RWPE2 (cell line): ENCODE measurements around the gene CCT2.

Experiments used
- ATAC-seq: fragments of 200-7000 bp; cut with Tn5 transposase; 3 replicates; pipeline ENCODE4 v1.9.1; 2021; ENCODE audit warnings: low read depth
- DNase-seq: peaks from one replicate; pipeline ENCODE4 v3.0.0-alpha.2; 2020; ENCODE audit warnings: low spot score
- H3K27ac ChIP-seq: fragments of 450-650 bp; 2 replicates; pipeline ENCODE4 v1.5.1; 2017; ENCODE audit warnings: mild to moderate bottlenecking; ENCODE audit not compliant: poor library complexity, severe bottlenecking
- H3K27me3 ChIP-seq: fragments of 250-450 bp; sonication (Bioruptor Pico); 2 replicates; pipeline ENCODE4 v1.5.1; 2021; ENCODE audit warnings: mild to moderate bottlenecking, moderate library complexity; ENCODE audit not compliant: insufficient read depth, poor library complexity, severe bottlenecking
- H3K36me3 ChIP-seq: fragments of 250-450 bp; sonication (Bioruptor Pico); 2 replicates; pipeline ENCODE4 v1.5.1; 2020; ENCODE audit warnings: low read depth, mild to moderate bottlenecking, moderate library complexity
- H3K4me1 ChIP-seq: fragments of 250-450 bp; sonication (Bioruptor Pico); 2 replicates; pipeline ENCODE4 v1.5.1; 2021; ENCODE audit warnings: mild to moderate bottlenecking, moderate library complexity; ENCODE audit not compliant: insufficient read depth, poor library complexity, severe bottlenecking
- H3K4me3 ChIP-seq: fragments of 250-450 bp; sonication (Bioruptor Pico); 2 replicates; pipeline ENCODE4 v1.5.1; 2021; ENCODE audit warnings: mild to moderate bottlenecking, moderate library complexity; ENCODE audit not compliant: severe bottlenecking
- H3K9me3 ChIP-seq: fragments of 250-450 bp; sonication (Bioruptor Pico); 2 replicates; pipeline ENCODE4 v1.5.1; 2021; ENCODE audit warnings: mild to moderate bottlenecking, moderate library complexity; ENCODE audit not compliant: severe bottlenecking
- TF ChIP-seq, protein P1 (sequence below): fragments of 450-650 bp; IDR thresholded peaks from one replicate; pipeline ENCODE4 v1.5.1; 2017; ENCODE audit warnings: mild to moderate bottlenecking, moderate library complexity; ENCODE audit not compliant: poor library complexity, severe bottlenecking

The CCT2 gene

DNA sequence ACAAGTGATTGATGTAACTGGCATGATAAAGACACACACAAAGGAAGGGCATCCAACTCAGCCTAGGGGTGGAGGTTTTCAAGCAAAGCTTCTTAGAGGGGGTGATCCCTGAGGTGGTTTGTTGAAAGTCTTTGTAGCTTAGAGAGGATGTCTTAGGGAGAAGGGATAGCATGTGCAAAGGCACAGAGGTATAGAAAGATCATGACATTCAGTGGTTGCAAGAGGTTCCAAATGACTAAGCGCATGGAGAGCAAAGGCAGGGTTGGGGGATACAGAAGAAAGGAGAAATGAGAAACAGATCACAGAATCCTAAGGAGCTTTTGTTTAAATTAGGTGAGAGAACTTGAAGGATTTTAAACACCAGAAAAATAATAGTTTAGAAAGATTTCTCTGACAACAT is 5.2 kb upstream of the CCT2 start:
- peaks cover 16% of the 10 kb centered on the region for H3K36me3 ChIP-seq
- H3K4me1 ChIP-seq = no peaks in the 10 kb centered on the region
- DNase-seq = no peak
- no peak for ATAC-seq
- H3K27me3 ChIP-seq = no peaks in the 10 kb centered on the region
- H3K4me3 ChIP-seq = no peak overlapping the region
- no peaks in the 10 kb centered on the region for H3K9me3 ChIP-seq
- TF ChIP-seq, protein P1, sequence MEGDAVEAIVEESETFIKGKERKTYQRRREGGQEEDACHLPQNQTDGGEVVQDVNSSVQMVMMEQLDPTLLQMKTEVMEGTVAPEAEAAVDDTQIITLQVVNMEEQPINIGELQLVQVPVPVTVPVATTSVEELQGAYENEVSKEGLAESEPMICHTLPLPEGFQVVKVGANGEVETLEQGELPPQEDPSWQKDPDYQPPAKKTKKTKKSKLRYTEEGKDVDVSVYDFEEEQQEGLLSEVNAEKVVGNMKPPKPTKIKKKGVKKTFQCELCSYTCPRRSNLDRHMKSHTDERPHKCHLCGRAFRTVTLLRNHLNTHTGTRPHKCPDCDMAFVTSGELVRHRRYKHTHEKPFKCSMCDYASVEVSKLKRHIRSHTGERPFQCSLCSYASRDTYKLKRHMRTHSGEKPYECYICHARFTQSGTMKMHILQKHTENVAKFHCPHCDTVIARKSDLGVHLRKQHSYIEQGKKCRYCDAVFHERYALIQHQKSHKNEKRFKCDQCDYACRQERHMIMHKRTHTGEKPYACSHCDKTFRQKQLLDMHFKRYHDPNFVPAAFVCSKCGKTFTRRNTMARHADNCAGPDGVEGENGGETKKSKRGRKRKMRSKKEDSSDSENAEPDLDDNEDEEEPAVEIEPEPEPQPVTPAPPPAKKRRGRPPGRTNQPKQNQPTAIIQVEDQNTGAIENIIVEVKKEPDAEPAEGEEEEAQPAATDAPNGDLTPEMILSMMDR = no peak
- H3K27ac ChIP-seq = no peak overlapping the region

DNA sequence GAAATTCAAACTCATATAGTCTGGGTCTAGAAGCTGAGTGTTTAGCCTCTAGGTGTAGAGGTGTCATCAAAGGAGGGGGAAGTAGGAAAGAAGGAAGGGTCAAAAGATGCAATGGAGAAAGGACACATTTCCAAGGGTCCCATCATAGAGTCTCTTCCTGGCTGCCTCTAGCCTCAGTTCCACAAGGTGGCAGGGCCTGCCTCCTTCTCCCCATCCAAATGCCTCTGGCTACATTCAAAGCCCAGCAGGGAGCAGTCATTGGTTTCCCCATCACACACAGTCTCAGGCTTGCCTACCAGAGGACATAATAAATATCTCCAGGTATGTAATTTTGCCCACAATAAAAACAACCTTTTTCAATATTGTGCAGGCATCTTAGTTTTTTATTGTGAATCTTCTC is 2.1 kb upstream of the CCT2 start:
- no peak for DNase-seq
- TF ChIP-seq, protein P1 = peak; percentile 19
- no peaks in the 10 kb centered on the region for H3K27me3 ChIP-seq
- no peaks in the 10 kb centered on the region for H3K4me1 ChIP-seq
- H3K9me3 ChIP-seq = no peaks in the 10 kb centered on the region
- H3K36me3 ChIP-seq = peaks cover 23% of the 10 kb centered on the region
- H3K4me3 ChIP-seq = no peak overlapping the region
- H3K27ac ChIP-seq = no peak overlapping the region
- ATAC-seq = no peak

DNA sequence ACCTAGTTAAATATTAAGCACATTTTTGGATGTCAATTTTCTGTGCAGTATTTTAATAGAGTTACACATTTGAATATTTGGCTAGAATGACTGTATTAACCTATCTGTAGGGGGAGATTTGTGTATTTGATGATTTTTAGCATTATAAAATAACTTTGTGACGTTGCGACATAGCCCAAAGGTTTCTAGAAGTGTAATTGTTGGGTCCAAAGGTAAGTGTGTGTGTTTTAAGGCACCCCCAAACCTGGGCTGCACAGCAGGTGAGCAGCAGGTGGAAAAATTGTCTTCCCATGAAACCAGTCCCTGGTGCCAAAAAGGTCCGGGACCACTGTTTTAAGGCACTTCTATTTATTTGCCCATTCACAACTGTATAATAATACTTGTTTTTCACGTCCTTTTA is 3.3 kb downstream of the CCT2 start:
- DNase-seq (no peak), ATAC-seq (no peak)
- Histone ChIP-seq H3K27ac (no peak overlapping the region), H3K9me3 (no peaks in the 10 kb centered on the region), H3K27me3 (no peaks in the 10 kb centered on the region), H3K4me3 (no peak overlapping the region), H3K36me3 (peaks cover 76% of the 10 kb centered on the region), H3K4me1 (no peaks in the 10 kb centered on the region)
- TF ChIP-seq, protein P1 = no peak

- ATAC-seq (no peak), DNase-seq (no peak)
- TF ChIP-seq, protein P1 = no peak
- H3K9me3 ChIP-seq = no peaks in the 10 kb centered on the region
- no peaks in the 10 kb centered on the region for H3K27me3 ChIP-seq
- H3K4me1 ChIP-seq = no peaks in the 10 kb centered on the region
- no peak overlapping the region for H3K4me3 ChIP-seq
- H3K27ac ChIP-seq = no peak overlapping the region
- peaks cover 82% of the 10 kb centered on the region for H3K36me3 ChIP-seq
Observed at GRCh38 chr12:69589082-69589481, 3.8 kb downstream of the CCT2 start.

DNA sequence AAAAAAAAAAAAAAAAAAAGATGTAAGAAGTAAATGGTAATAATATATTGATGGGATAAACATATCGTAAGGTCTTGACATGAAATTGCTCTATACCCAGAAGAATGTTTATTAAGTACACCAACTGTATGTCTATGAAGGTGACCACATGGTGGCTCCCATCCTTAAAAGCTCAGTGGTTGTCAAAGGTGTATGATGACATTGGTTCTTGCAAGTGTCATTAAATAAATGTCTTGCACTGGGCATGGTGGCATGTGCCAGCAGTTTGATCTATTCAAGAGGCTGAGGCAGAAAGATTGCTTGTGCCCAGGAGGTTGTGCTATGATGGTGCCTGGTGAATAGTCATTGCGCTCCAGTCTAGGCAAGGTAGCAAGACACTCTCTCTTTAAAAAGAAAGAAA is 10.4 kb downstream of the CCT2 start:
- no peak for DNase-seq
- H3K27ac ChIP-seq = no peak overlapping the region
- no peaks in the 10 kb centered on the region for H3K27me3 ChIP-seq
- TF ChIP-seq, protein P1 = peak; percentile 21
- H3K4me3 ChIP-seq = no peak overlapping the region
- ATAC-seq = no peak
- H3K4me1 ChIP-seq = no peaks in the 10 kb centered on the region
- H3K36me3 ChIP-seq = peaks cover 100% of the 10 kb centered on the region
- no peaks in the 10 kb centered on the region for H3K9me3 ChIP-seq
